ENCODE results near the gene TMEM63C. TPM values are rescaled to one million over a fixed set of nuclear protein-coding genes. Genes with fewer than 3 reads are reported as not detected.
A peak's percentile ranks its signal among the peaks of the same experiment; 100 is the strongest.

The TMEM63C gene
- total RNA-seq, 2 experiments from 2014 or later: 0.79 to 6.6 TPM

- TF ChIP-seq CTCF (conservative IDR thresholded peaks at IDR 0.05; ENCODE audit: low read length) (no peak), EZH2phosphoT487 (IDR thresholded peaks at IDR 0.05; ENCODE audit: borderline replicate concordance, low read depth, low read length) (no peak)
- intact Hi-C loops (cut with micrococcal nuclease; ENCODE audit: unreplicated experiment): no loop called here
- no peaks in the 10 kb centered on the region for H3K79me2 ChIP-seq (ENCODE audit: insufficient read depth, low read depth, low read length)
- no peaks in the 10 kb centered on the region for H3K9me2 ChIP-seq (ENCODE audit: insufficient read depth, low read length)
- no TSS peak for BruUV-seq (replicated peaks)
- no peaks in the 10 kb centered on the region for H3K4me1 ChIP-seq (ENCODE audit: insufficient read depth, low read length, poor library complexity, severe bottlenecking)
- H2AFZ ChIP-seq (ENCODE audit: low read length): no peak overlapping the region
- H3K9me3 ChIP-seq (ENCODE audit: low read length): no peaks in the 10 kb centered on the region
- no peak overlapping the region for H3K4me2 ChIP-seq (ENCODE audit: low read length)
- no peak overlapping the region for H3K27ac ChIP-seq (ENCODE audit: low read depth, low read length, poor library complexity, severe bottlenecking)
- no peaks in the 10 kb centered on the region for H4K20me1 ChIP-seq (ENCODE audit: insufficient read depth, low read length)
- DNase-seq (ENCODE audit: low spot score): no peak
- POLR2A ChIA-PET: interaction anchor here (0.6 to 1.1 kb wide), 3 partner anchors 15 to 221 kb away, joined by 3 to 4 read pairs (median 3); no protein-coding TSS in a partner anchor
- CTCF ChIA-PET (ENCODE audit: unreplicated experiment): no interaction called here
- H3K36me3 ChIP-seq (ENCODE audit: insufficient read depth, low read length): no peaks in the 10 kb centered on the region
- H3K4me3 ChIP-seq (ENCODE audit: low read depth, low read length, poor library complexity, severe bottlenecking): no peak overlapping the region
Measured at GRCh38 chr14:77267937-77268699, 86.5 kb downstream of the TMEM63C start.

GRCh38 chr14:77268989-77269600 lies 87.5 kb downstream of the TMEM63C start:
- Histone ChIP-seq H3K27ac (ENCODE audit: low read depth, low read length, poor library complexity, severe bottlenecking) (no peak overlapping the region), H3K9me3 (ENCODE audit: low read length) (no peaks in the 10 kb centered on the region), H3K4me3 (ENCODE audit: low read depth, low read length, poor library complexity, severe bottlenecking) (no peak overlapping the region), H3K36me3 (ENCODE audit: insufficient read depth, low read length) (no peaks in the 10 kb centered on the region), H3K4me2 (ENCODE audit: low read length) (no peak overlapping the region), H4K20me1 (ENCODE audit: insufficient read depth, low read length) (no peaks in the 10 kb centered on the region), H3K4me1 (ENCODE audit: insufficient read depth, low read length, poor library complexity, severe bottlenecking) (peaks cover 7% of the 10 kb centered on the region), H3K9me2 (ENCODE audit: insufficient read depth, low read length) (no peaks in the 10 kb centered on the region), H3K79me2 (ENCODE audit: insufficient read depth, low read depth, low read length) (no peaks in the 10 kb centered on the region), H2AFZ (ENCODE audit: low read length) (no peak overlapping the region)
- CTCF ChIA-PET (ENCODE audit: unreplicated experiment): interaction anchor here (0.7 kb wide), 1 partner anchor 653 kb away, joined by 3 read pairs; no protein-coding TSS in a partner anchor
- intact Hi-C loops (cut with micrococcal nuclease; ENCODE audit: unreplicated experiment): no loop called here
- POLR2A ChIA-PET: interaction anchor here (0.8 kb wide), 1 partner anchor 14 kb away, joined by 4 read pairs; no protein-coding TSS in a partner anchor
- BruUV-seq (replicated peaks): no TSS peak
- DNase-seq (ENCODE audit: low spot score): peak; percentile 6
- TF ChIP-seq EZH2phosphoT487 (IDR thresholded peaks at IDR 0.05; ENCODE audit: borderline replicate concordance, low read depth, low read length): no peak
- TF ChIP-seq CTCF (conservative IDR thresholded peaks at IDR 0.05; ENCODE audit: low read length): no peak

Measured in OCI-LY7 (cell line).